Left lung (tissue), 10 donors: Measurements from ENCODE around the gene VAT1L. TPM values are rescaled to one million over a fixed set of nuclear protein-coding genes. Genes with fewer than 3 reads are reported as not detected.

Experiments
- ATAC-seq: fragments of 200-7000 bp; cut with Tn5 transposase; one replicate; pipeline ENCODE4 v1.9.1; 2020; ENCODE audit warnings: moderate library complexity
- DNase-seq, 4 donors: peaks; one replicate each; pipeline ENCODE4 v3.0.0-alpha.2; 2013 to 2020
- H3K27ac ChIP-seq, 2 donors: fragments of 200-600 bp; sonication (generic) in 1 of 2; one replicate each; pipeline versions ENCODE4 v1.5.0 to v1.8.0; 2020 to 2021
- H3K27me3 ChIP-seq, 2 donors: fragments of 200-600 bp; sonication (generic) in 1 of 2; one replicate each; pipeline versions ENCODE4 v1.5.0 to v1.8.0; 2020 to 2021
- H3K36me3 ChIP-seq, 2 donors: fragments of 200-600 bp; sonication (generic) in 1 of 2; one replicate each; pipeline versions ENCODE4 v1.5.0 to v1.8.0; 2020 to 2021
- H3K4me1 ChIP-seq, 2 donors: fragments of 200-600 bp; one replicate each; pipeline ENCODE4 v1.8.0; 2021
- H3K4me3 ChIP-seq, 2 donors: fragments of 200-600 bp; sonication (generic) in 1 of 2; one replicate each; pipeline versions ENCODE4 v1.5.0 to v1.8.0; 2020 to 2021; ENCODE audit warnings: mild to moderate bottlenecking in 1 of 2
- H3K9me3 ChIP-seq, 2 donors: fragments of 200-600 bp; sonication (generic) in 1 of 2; one replicate each; pipeline versions ENCODE4 v1.5.0 to v1.8.0; 2020 to 2021
- CTCF ChIP-seq, 2 donors: fragments of 200-600 bp; sonication (generic) in 1 of 2; IDR thresholded peaks; one replicate each; pipeline versions ENCODE4 v1.5.0 to v1.8.0; 2021; ENCODE audit warnings: antibody characterized with exemption in 2 of 2
- intact Hi-C, 2 donors: fragments of 100-400 bp; cut with DNase I; formaldehyde crosslinking; loops; one replicate each; pipeline versions ENCODE4 v1.11.2 to v1.14.2; 2022
- polyA plus RNA-seq, 6 donors: library from polyadenylated mRNA; unstranded; fragments of 120-200 nt; gene quantifications; one replicate each; pipeline ENCODE4 v1.2.1, GENCODE V29; 2013; ENCODE audit not compliant: insufficient read length in 6 of 6
- total RNA-seq, 2 donors: library from RNA; stranded (reverse); fragmentation: NEBNext Ultra II Directional; extraction: Animal tissue kit (Norgen Biotek cat#: 25700); gene quantifications; one replicate each; pipeline ENCODE4 v1.2.1, GENCODE V29; 2021
- donor health status: DM: no; HTN: yes; CAD: no.
- donor health status: DM: no; HTN: no; CAD: no.

VAT1L gene
- total and polyA plus RNA-seq, 8 donors: 0.26 to 9.2 (median 5.4) TPM

GRCh38 chr16:77897831-77898605, 109.7 kb downstream of the VAT1L start:
- TF ChIP-seq CTCF (IDR thresholded peaks at IDR 0.05): no peak
- Histone ChIP-seq H3K4me3 (no peak overlapping the region), H3K27me3 (no peaks in the 10 kb centered on the region), H3K36me3 (no peaks in the 10 kb centered on the region), H3K4me1 (no peaks in the 10 kb centered on the region), H3K9me3 (no peaks in the 10 kb centered on the region), H3K27ac (no peak overlapping the region)
- ATAC-seq: no peak
- DNase-seq: no peak
- intact Hi-C loops: no loop called here

GRCh38 chr16:77898671-77899211, 110.4 kb downstream of the VAT1L start:
- Histone ChIP-seq H3K4me3 (no peak overlapping the region), H3K9me3 (no peaks in the 10 kb centered on the region), H3K27me3 (no peaks in the 10 kb centered on the region), H3K36me3 (no peaks in the 10 kb centered on the region), H3K27ac (no peak overlapping the region), H3K4me1 (no peaks in the 10 kb centered on the region)
- ATAC-seq: no peak
- DNase-seq: no peak
- no peak for TF ChIP-seq CTCF (IDR thresholded peaks at IDR 0.05)
- intact Hi-C loops: no loop called here

- H3K4me3 ChIP-seq: no peak overlapping the region
- intact Hi-C loops: no loop called here
- H3K36me3 ChIP-seq: no peaks in the 10 kb centered on the region
- H3K9me3 ChIP-seq: no peaks in the 10 kb centered on the region
- no peak overlapping the region for H3K27ac ChIP-seq
- H3K27me3 ChIP-seq: no peaks in the 10 kb centered on the region
- H3K4me1 ChIP-seq: no peaks in the 10 kb centered on the region
- no peak for DNase-seq
- ATAC-seq: no peak
- no peak for TF ChIP-seq CTCF (IDR thresholded peaks at IDR 0.05)
Measured at GRCh38 chr16:77899416-77899815, 111.1 kb downstream of the VAT1L start.

- Histone ChIP-seq H3K4me1 (no peaks in the 10 kb centered on the region), H3K4me3 (no peak overlapping the region), H3K36me3 (no peaks in the 10 kb centered on the region), H3K27ac (no peak overlapping the region), H3K27me3 (no peaks in the 10 kb centered on the region), H3K9me3 (no peaks in the 10 kb centered on the region)
- DNase-seq (no peak), ATAC-seq (no peak)
- intact Hi-C loops: no loop called here
- TF ChIP-seq CTCF (IDR thresholded peaks at IDR 0.05): no peak
Measured at GRCh38 chr16:77905374-77905920, 117.1 kb downstream of the VAT1L start.

GRCh38 chr16:77910021-77910420, 121.7 kb downstream of the VAT1L start:
- Histone ChIP-seq H3K36me3 (no peaks in the 10 kb centered on the region), H3K27ac (no peak overlapping the region), H3K4me1 (no peaks in the 10 kb centered on the region), H3K4me3 (no peak overlapping the region), H3K9me3 (no peaks in the 10 kb centered on the region), H3K27me3 (no peaks in the 10 kb centered on the region)
- DNase-seq (no peak), ATAC-seq (no peak)
- intact Hi-C loops: no loop called here
- no peak for TF ChIP-seq CTCF (IDR thresholded peaks at IDR 0.05)
